Posterior cingulate gyrus (tissue), 11 donors: ENCODE data around the gene SNRPN.
"Not testable (repeated sequence)": the region's sequence is repeated elsewhere in the genome, so short reads cannot be mapped to it uniquely, and the experiment has no call there.

Experiments used
- DNase-seq, 10 donors: peaks; one replicate each; pipeline versions ENCODE4 v3.0.0 to v3.0.0-alpha.2; 2020 to 2021; ENCODE audit warnings: mixed read lengths in 3 of 10
- intact Hi-C: fragments of 100-400 bp; cut with DNase I; formaldehyde crosslinking; loops from one replicate; pipeline ENCODE4 v1.15.1; 2023

The SNRPN gene

GRCh38 chr15:24954783-24955530 is at the start of gene SNRPN, which contains the start of gene SNURF:
Gene SNRPN (plus strand): TSS chr15:24954987. CDS start chr15:24974454, 19,467 bp downstream.
Gene SNURF (plus strand): TSS chr15:24954987. CDS start chr15:24955049, 62 bp downstream.
- DNase-seq: peak; percentile 59 to 96 (median 76)
- intact Hi-C loops: loop anchor here (10.0 kb wide), 1 partner anchor 480 kb away; the partner anchor contains the start of gene UBE3A

GRCh38 chr15:24916305-24917009 is 38.3 kb upstream of the SNRPN start:
- DNase-seq: no peak
- intact Hi-C loops: no loop called here

GRCh38 chr15:24917431-24917830 is 37.4 kb upstream of the SNRPN start:
- DNase-seq: no peak
- intact Hi-C loops: no loop called here

- intact Hi-C loops: no loop called here
- no peak for DNase-seq
Observed at GRCh38 chr15:24919446-24919845, 35.3 kb upstream of the SNRPN start.

- intact Hi-C loops, DNase-seq: not testable (repeated sequence)
Observed at GRCh38 chr15:24922781-24923180, 32.0 kb upstream of the SNRPN start.

GRCh38 chr15:24924153-24924552 is 30.6 kb upstream of the SNRPN start:
- no peak for DNase-seq
- intact Hi-C loops: no loop called here

GRCh38 chr15:24924621-24925020 is 30.2 kb upstream of the SNRPN start:
- DNase-seq: no peak
- intact Hi-C loops: no loop called here

- DNase-seq, intact Hi-C loops: not testable (repeated sequence)
Observed at GRCh38 chr15:24931874-24932732, 22.7 kb upstream of the SNRPN start.

GRCh38 chr15:24933716-24934115 is 21.1 kb upstream of the SNRPN start:
- no peak for DNase-seq
- intact Hi-C loops: no loop called here

GRCh38 chr15:24938224-24938623 is 16.6 kb upstream of the SNRPN start:
- DNase-seq, intact Hi-C loops: not testable (repeated sequence)

- intact Hi-C loops: no loop called here
- DNase-seq: no peak
Observed at GRCh38 chr15:24940236-24940635, 14.6 kb upstream of the SNRPN start.

GRCh38 chr15:24943361-24943760 is 11.4 kb upstream of the SNRPN start:
- intact Hi-C loops: no loop called here

GRCh38 chr15:24944954-24945353 is 9.8 kb upstream of the SNRPN start:
- intact Hi-C loops: no loop called here
- no peak for DNase-seq

More at GRCh38 chr15:24943361-24943760, 11.4 kb upstream of the SNRPN start:
- no peak for DNase-seq

GRCh38 chr15:24945711-24946110 is 9.1 kb upstream of the SNRPN start:
- intact Hi-C loops: no loop called here

GRCh38 chr15:24948495-24948894 is 6.3 kb upstream of the SNRPN start:
- no peak for DNase-seq
- intact Hi-C loops: no loop called here

More at GRCh38 chr15:24945711-24946110, 9.1 kb upstream of the SNRPN start:
- peak in 3 of 10 donors; percentile 19 to 29 (median 25) for DNase-seq

GRCh38 chr15:24955531-24955921 is 739 bp downstream of the SNRPN start:
- intact Hi-C loops: loop anchor here (10.0 kb wide), 1 partner anchor 479 kb away; the partner anchor contains the start of gene UBE3A
- peak in 2 of 10 donors; percentile 19 to 23 for DNase-seq

GRCh38 chr15:24956111-24956838 is 1.5 kb downstream of the SNRPN start:
- intact Hi-C loops: loop anchor here (10.0 kb wide), 1 partner anchor 479 kb away; the partner anchor contains the start of gene UBE3A
- DNase-seq: peak; percentile 45 to 94 (median 72)

- intact Hi-C loops: loop anchor here (10.0 kb wide), 1 partner anchor 477 kb away; the partner anchor contains the start of gene UBE3A
- no peak for DNase-seq
Observed at GRCh38 chr15:24957691-24958090, 2.9 kb downstream of the SNRPN start.

GRCh38 chr15:24961967-24962366 is 7.2 kb downstream of the SNRPN start:
- no peak for DNase-seq
- intact Hi-C loops: no loop called here

GRCh38 chr15:24962880-24963279 is 8.1 kb downstream of the SNRPN start:
- intact Hi-C loops: no loop called here
- no peak for DNase-seq
